ENCODE measurements around the gene IL31RA.

IL31RA gene

GRCh38 chr5:55877655-55878054, 26.5 kb downstream of the IL31RA start:
- TF ChIP-seq CTBP1 (IDR thresholded peaks at IDR 0.05; ENCODE audit: borderline replicate concordance) = no peak
- no peak for TF ChIP-seq NFRKB (IDR thresholded peaks at IDR 0.05)
- TF ChIP-seq BHLHE40 (IDR thresholded peaks at IDR 0.05; ENCODE audit: borderline replicate concordance) = no peak
- TF ChIP-seq ZNF384 (IDR thresholded peaks at IDR 0.05) = no peak
- TF ChIP-seq FOXA1 (IDR thresholded peaks at IDR 0.05) = no peak
- CTCF ChIA-PET = no interaction called here
- no peak for DNase-seq (ENCODE audit: extremely low spot score)
- POLR2A ChIA-PET = no interaction called here

- no peak for DNase-seq (ENCODE audit: extremely low spot score)
- CTCF ChIA-PET = no interaction called here
- POLR2A ChIA-PET = no interaction called here
- TF ChIP-seq ARNT (IDR thresholded peaks at IDR 0.05) (no peak), CTBP1 (IDR thresholded peaks at IDR 0.05; ENCODE audit: borderline replicate concordance) (no peak), FOXK2 (IDR thresholded peaks at IDR 0.05) (no peak)
These were observed 29.3 kb downstream of the IL31RA start for GRCh38 chr5:55880453-55880852.

GRCh38 chr5:55885359-55885758, 34.2 kb downstream of the IL31RA start:
- POLR2A ChIA-PET = no interaction called here
- TF ChIP-seq FOXA1 (IDR thresholded peaks at IDR 0.05) = no peak
- no peak for TF ChIP-seq NFRKB (IDR thresholded peaks at IDR 0.05)
- no peak for TF ChIP-seq SUZ12 (IDR thresholded peaks at IDR 0.05)
- CTCF ChIA-PET = no interaction called here
- DNase-seq (ENCODE audit: extremely low spot score) = no peak

- DNase-seq (ENCODE audit: extremely low spot score) = no peak
- ChIA-PET POLR2A (no interaction called here), CTCF (no interaction called here)
- TF ChIP-seq BHLHE40 (IDR thresholded peaks at IDR 0.05; ENCODE audit: borderline replicate concordance) (no peak), ZNF384 (IDR thresholded peaks at IDR 0.05) (no peak)
These were observed 37.0 kb downstream of the IL31RA start for GRCh38 chr5:55888205-55888604.

GRCh38 chr5:55892479-55892878, 41.3 kb downstream of the IL31RA start:
- POLR2A ChIA-PET = no interaction called here

GRCh38 chr5:55894135-55894534, 43.0 kb downstream of the IL31RA start:
- CTCF ChIA-PET = no interaction called here
- POLR2A ChIA-PET = no interaction called here
- TF ChIP-seq ZNF384 (IDR thresholded peaks at IDR 0.05) (no peak), SP1 (IDR thresholded peaks at IDR 0.05) (no peak), FOXA1 (IDR thresholded peaks at IDR 0.05) (no peak), SUZ12 (IDR thresholded peaks at IDR 0.05) (no peak)
- no peak for DNase-seq (ENCODE audit: extremely low spot score)

More at GRCh38 chr5:55892479-55892878, 41.3 kb downstream of the IL31RA start:
- CTCF ChIA-PET = no interaction called here
- TF ChIP-seq ARNT (IDR thresholded peaks at IDR 0.05) (no peak), HDGF (IDR thresholded peaks at IDR 0.05; ENCODE audit: borderline replicate concordance) (no peak), ZNF384 (IDR thresholded peaks at IDR 0.05) (no peak), TARDBP (IDR thresholded peaks at IDR 0.05) (no peak), CTBP1 (IDR thresholded peaks at IDR 0.05; ENCODE audit: borderline replicate concordance) (no peak), SP1 (IDR thresholded peaks at IDR 0.05) (no peak), ELF4 (IDR thresholded peaks at IDR 0.05) (no peak), BHLHE40 (IDR thresholded peaks at IDR 0.05; ENCODE audit: borderline replicate concordance) (no peak), L3MBTL2 (conservative IDR thresholded peaks at IDR 0.05) (no peak), FOXA1 (IDR thresholded peaks at IDR 0.05) (no peak)
- no peak for DNase-seq (ENCODE audit: extremely low spot score)

- TF ChIP-seq ZNF384 (IDR thresholded peaks at IDR 0.05) (no peak), L3MBTL2 (conservative IDR thresholded peaks at IDR 0.05) (no peak), FOXA1 (IDR thresholded peaks at IDR 0.05) (no peak), ELF4 (IDR thresholded peaks at IDR 0.05) (no peak), SP1 (IDR thresholded peaks at IDR 0.05) (no peak), ARNT (IDR thresholded peaks at IDR 0.05) (no peak), FOXM1 (IDR thresholded peaks at IDR 0.05; ENCODE audit: borderline replicate concordance) (no peak), HDGF (IDR thresholded peaks at IDR 0.05; ENCODE audit: borderline replicate concordance) (no peak), SUZ12 (IDR thresholded peaks at IDR 0.05) (no peak), BHLHE40 (IDR thresholded peaks at IDR 0.05; ENCODE audit: borderline replicate concordance) (no peak), TARDBP (IDR thresholded peaks at IDR 0.05) (no peak), FOXK2 (IDR thresholded peaks at IDR 0.05) (no peak), PKNOX1 (IDR thresholded peaks at IDR 0.05) (no peak), CTBP1 (IDR thresholded peaks at IDR 0.05; ENCODE audit: borderline replicate concordance) (no peak)
- ChIA-PET CTCF (no interaction called here), POLR2A (no interaction called here)
- no peak for DNase-seq (ENCODE audit: extremely low spot score)
These were observed 44.2 kb downstream of the IL31RA start for GRCh38 chr5:55895346-55895745.

GRCh38 chr5:55896238-55896637, 45.1 kb downstream of the IL31RA start:
- CTCF ChIA-PET = no interaction called here
- TF ChIP-seq PKNOX1 (IDR thresholded peaks at IDR 0.05) (no peak), SUZ12 (IDR thresholded peaks at IDR 0.05) (no peak), BHLHE40 (IDR thresholded peaks at IDR 0.05; ENCODE audit: borderline replicate concordance) (no peak), TARDBP (IDR thresholded peaks at IDR 0.05) (no peak), FOXM1 (IDR thresholded peaks at IDR 0.05; ENCODE audit: borderline replicate concordance) (no peak), CTBP1 (IDR thresholded peaks at IDR 0.05; ENCODE audit: borderline replicate concordance) (no peak), ARNT (IDR thresholded peaks at IDR 0.05) (no peak), HDGF (IDR thresholded peaks at IDR 0.05; ENCODE audit: borderline replicate concordance) (no peak), L3MBTL2 (conservative IDR thresholded peaks at IDR 0.05) (no peak), SP1 (IDR thresholded peaks at IDR 0.05) (no peak), NFRKB (IDR thresholded peaks at IDR 0.05) (no peak), LEF1 (IDR thresholded peaks at IDR 0.05; ENCODE audit: borderline replicate concordance) (no peak), ZNF384 (IDR thresholded peaks at IDR 0.05) (no peak)
- POLR2A ChIA-PET = no interaction called here
- DNase-seq (ENCODE audit: extremely low spot score) = no peak

All from HEK293T (cell line).